ENCODE data around the gene HMCN2. TPM values are rescaled to one million over a fixed set of nuclear protein-coding genes. Genes with fewer than 3 reads are reported as not detected.

Gene HMCN2, protein sequence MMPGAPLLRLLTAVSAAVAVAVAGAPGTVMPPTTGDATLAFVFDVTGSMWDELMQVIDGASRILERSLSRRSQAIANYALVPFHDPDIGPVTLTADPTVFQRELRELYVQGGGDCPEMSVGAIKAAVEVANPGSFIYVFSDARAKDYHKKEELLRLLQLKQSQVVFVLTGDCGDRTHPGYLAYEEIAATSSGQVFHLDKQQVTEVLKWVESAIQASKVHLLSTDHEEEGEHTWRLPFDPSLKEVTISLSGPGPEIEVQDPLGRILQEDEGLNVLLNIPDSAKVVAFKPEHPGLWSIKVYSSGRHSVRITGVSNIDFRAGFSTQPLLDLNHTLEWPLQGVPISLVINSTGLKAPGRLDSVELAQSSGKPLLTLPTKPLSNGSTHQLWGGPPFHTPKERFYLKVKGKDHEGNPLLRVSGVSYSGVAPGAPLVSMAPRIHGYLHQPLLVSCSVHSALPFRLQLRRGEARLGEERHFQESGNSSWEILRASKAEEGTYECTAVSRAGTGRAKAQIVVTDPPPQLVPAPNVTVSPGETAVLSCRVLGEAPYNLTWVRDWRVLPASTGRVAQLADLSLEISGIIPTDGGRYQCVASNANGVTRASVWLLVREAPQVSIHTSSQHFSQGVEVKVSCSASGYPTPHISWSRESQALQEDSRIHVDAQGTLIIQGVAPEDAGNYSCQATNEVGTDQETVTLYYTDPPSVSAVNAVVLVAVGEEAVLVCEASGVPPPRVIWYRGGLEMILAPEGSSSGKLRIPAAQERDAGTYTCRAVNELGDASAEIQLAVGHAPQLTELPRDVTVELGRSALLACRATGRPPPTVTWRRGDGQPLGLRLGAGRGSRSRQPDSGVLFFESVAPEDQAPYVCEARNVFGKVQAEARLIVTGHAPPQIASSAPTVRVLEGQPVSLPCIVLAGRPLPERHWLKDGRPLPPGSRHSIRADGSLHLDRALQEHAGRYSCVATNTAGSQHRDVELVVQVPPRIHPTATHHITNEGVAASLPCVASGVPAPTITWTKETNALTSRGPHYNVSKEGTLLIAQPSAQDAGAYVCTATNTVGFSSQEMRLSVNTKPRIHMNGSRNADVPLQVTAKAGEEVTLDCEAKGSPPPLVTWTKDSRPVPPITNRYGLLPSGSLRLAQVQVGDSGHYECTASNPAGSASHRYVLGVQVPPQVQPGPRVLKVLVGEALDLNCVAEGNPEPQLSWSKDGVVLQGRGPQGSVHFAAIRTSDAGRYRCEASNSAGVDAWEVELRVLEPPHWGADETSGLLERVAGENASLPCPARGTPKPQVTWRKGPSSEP (N-terminal part only)
- under 0.01 TPM in 1 of 2 replicates, not detected in the other for total RNA-seq

DNA sequence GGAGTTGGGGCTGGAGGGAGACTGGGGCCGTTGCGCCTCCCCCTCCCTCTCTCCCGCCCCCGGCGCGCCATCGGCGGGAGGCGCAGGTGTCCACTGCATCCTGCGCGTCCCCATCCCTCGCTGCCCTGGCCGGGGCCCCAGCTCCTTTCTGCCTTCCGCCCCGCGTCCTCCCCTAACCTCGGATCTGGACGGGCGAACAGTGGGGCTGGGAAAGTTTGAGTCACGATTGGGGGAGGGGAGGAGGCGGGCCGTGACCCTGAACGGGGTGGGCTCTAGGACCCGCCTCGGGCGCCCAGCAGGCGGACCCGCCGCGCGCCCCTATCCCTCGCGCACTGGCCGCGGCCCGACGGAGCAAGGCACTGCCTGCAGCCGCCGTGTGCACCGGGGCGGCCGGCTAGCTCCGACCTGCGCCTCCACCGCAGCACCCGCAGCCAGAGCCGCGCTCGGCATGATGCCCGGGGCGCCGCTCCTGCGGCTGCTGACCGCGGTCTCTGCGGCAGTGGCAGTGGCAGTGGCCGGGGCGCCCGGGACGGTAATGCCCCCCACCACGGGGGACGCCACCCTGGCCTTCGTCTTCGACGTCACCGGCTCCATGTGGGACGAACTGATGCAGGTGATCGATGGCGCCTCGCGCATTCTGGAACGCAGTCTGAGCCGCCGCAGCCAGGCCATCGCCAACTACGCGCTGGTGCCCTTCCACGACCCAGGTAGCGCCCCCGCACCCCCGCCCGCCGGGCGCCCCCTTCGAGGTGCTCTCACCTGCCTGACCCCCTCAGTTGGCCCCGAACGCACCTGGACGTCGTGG is at the start of gene HMCN2:
TSS of gene HMCN2 (plus strand) at position 330 of the 805 bp plus-strand sequence. CDS start at position 449, 119 bp downstream.

GRCh38 chr9:130444565-130445221 is 179.1 kb downstream of the HMCN2 start, which contains the start of gene ASS1:
Gene ASS1, plus strand, starts transcription at chr9:130444961. Its CDS starts 7,268 bp downstream, at chr9:130452229.

Other genes with a start within 250 kb of the HMCN2 start
- gene FNBP1, start 222.6 kb upstream of the HMCN2 start, total RNA-seq, result 21.3 and 31.7 TPM in 2 replicates
- 22.1 and 24.3 TPM in 2 replicates for gene GPR107, start 211.9 kb upstream of the HMCN2 start, total RNA-seq
- gene NCS1, start 93.4 kb upstream of the HMCN2 start, total RNA-seq, result 20.3 and 24.1 TPM in 2 replicates
- gene ASS1, start 179.2 kb downstream of the HMCN2 start, total RNA-seq, result 273 and 384 TPM in 2 replicates

Data from pericardium fibroblast (primary cell).